ENCODE results near the gene CCDC17.

CCDC17 gene

DNA sequence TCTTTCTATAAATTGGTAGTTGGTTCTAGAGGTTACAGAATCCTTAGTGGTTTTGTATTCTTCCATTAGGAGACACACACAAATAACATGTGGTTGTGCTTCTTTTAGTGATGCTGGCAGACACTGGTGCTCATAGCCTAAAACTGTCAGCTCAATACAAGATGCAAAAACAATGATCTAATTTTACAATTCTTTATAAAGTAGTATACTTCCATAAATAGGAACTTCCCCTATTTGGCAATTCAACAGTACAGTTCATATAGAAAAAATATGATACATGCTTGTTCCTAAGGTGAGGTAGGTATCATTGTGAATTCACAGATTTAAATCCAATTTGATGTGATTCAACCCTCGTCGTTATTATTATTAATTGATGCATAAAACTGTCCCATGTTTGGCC is 20.8 kb upstream of the CCDC17 start:
- TF ChIP-seq, protein P1, sequence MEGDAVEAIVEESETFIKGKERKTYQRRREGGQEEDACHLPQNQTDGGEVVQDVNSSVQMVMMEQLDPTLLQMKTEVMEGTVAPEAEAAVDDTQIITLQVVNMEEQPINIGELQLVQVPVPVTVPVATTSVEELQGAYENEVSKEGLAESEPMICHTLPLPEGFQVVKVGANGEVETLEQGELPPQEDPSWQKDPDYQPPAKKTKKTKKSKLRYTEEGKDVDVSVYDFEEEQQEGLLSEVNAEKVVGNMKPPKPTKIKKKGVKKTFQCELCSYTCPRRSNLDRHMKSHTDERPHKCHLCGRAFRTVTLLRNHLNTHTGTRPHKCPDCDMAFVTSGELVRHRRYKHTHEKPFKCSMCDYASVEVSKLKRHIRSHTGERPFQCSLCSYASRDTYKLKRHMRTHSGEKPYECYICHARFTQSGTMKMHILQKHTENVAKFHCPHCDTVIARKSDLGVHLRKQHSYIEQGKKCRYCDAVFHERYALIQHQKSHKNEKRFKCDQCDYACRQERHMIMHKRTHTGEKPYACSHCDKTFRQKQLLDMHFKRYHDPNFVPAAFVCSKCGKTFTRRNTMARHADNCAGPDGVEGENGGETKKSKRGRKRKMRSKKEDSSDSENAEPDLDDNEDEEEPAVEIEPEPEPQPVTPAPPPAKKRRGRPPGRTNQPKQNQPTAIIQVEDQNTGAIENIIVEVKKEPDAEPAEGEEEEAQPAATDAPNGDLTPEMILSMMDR (IDR thresholded peaks at IDR 0.05; ENCODE audit: low read length, missing control alignments), result no peak

DNA sequence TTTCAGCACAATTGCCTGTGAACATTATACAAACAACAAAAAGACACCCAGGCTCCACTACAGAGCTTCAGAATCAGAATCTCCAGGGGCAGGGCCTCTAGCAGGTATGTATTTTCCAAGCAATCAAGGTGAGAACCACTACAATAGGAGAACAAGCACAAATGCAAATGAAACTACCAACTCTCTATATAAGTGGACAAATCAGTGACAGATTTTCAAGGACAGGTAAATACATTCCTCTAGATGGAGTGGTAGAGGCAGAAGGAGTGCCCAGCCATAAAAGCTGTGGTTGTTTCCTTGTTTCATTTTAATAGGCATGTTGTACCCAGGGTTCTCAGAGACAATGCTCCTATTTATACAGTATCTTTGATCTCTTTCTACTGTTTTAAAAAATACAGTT is 20.1 kb upstream of the CCDC17 start:
- TF ChIP-seq, protein P1 (IDR thresholded peaks at IDR 0.05; ENCODE audit: low read length, missing control alignments), result no peak
- no peak for DNase-seq (ENCODE audit: low read depth)
- no peak overlapping the region for H3K4me3 ChIP-seq (replicated peaks; ENCODE audit: low read depth, low read length)

More for the DNA sequence above, 20.8 kb upstream of the CCDC17 start:
- no peak for DNase-seq (ENCODE audit: low read depth)
- H3K4me3 ChIP-seq (replicated peaks; ENCODE audit: low read depth, low read length), result no peak overlapping the region

DNA sequence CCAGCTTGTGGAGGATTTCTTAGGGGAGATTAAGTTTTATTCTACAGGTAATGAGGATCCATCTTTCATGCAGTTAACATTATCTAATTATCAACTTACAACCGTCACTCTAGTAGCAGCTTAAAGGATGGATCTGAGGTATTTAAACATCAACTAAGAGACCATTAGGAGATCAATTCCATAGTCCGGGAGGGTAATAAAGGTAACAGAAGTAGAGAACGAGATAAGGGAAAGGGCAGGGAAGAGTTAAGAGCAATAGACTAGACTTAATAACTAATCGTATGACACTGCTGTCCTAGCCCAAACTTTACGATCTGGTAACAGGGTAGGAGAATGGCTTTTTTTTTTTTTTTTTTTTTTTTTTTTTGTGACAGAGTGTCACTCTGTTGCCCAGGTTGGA is 19.5 kb upstream of the CCDC17 start:
- H3K4me3 ChIP-seq (replicated peaks; ENCODE audit: low read depth, low read length), result no peak overlapping the region
- no peak for DNase-seq (ENCODE audit: low read depth)
- TF ChIP-seq, protein P1 (IDR thresholded peaks at IDR 0.05; ENCODE audit: low read length, missing control alignments), result no peak

DNA sequence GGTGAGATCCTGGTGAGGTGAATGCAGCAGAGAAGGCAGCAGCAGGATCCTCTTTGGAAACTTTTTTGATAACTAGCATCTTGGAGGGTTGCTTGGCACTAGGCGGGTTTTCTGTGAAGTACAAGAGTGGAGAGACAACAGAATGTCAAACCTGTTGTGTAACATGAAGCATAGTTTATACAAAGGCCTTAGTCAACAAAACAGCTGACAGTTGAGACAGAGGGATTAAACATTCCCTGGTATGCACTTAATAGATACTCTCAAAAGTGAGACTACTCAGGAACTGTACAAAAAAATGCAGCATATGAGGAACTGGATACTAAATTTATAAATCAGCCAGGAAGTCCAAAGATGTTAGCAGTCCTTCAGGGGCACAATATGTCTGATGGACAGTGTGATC is 16.4 kb upstream of the CCDC17 start:
- TF ChIP-seq, protein P1 (IDR thresholded peaks at IDR 0.05; ENCODE audit: low read length, missing control alignments), result no peak

DNA sequence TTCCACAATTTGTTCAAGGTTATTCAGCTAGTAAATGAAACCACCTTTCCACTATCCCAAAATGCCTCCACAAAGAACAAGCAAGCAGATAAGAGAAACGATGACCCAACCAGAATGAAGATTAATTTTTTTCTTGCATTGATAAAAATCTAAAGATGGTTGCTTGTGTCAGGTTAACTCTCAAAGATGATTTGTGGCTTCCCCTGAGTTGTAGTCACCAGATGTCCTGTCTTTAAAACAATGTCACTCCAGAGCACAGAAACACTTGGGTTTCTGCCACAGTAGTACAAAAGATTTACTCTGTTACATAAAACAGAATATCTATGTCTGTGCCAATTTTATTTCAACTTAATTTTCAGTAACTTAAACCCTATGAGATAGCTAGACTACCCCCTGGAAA is 11.4 kb upstream of the CCDC17 start:
- no peak for DNase-seq (ENCODE audit: low read depth)
- no peak overlapping the region for H3K4me3 ChIP-seq (replicated peaks; ENCODE audit: low read depth, low read length)
- TF ChIP-seq, protein P1 (IDR thresholded peaks at IDR 0.05; ENCODE audit: low read length, missing control alignments), result no peak

More for the DNA sequence above, 16.4 kb upstream of the CCDC17 start:
- no peak for DNase-seq (ENCODE audit: low read depth)
- no peak overlapping the region for H3K4me3 ChIP-seq (replicated peaks; ENCODE audit: low read depth, low read length)

DNA sequence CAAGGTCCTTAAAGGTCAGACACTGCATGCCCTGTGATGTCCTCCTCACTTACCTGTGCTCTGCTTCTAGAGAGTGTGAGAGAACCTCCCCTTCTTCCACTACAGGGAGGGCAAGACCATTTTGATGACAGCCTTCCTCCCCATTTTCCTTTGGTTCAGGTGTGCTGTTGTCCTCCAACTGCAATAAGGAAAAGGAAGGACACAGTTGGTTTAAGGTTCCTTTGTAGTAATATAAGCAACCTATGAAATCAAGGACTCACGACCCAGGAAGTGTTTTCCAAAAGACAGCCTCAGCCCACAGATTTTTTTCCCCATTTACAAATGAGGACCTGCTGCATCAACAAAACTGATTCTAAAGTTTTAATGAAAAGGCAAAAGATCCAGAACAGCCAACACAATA is 6.6 kb upstream of the CCDC17 start:
- no peak overlapping the region for H3K4me3 ChIP-seq (replicated peaks; ENCODE audit: low read depth, low read length)
- no peak for DNase-seq (ENCODE audit: low read depth)
- TF ChIP-seq, protein P1 (IDR thresholded peaks at IDR 0.05; ENCODE audit: low read length, missing control alignments), result no peak

DNA sequence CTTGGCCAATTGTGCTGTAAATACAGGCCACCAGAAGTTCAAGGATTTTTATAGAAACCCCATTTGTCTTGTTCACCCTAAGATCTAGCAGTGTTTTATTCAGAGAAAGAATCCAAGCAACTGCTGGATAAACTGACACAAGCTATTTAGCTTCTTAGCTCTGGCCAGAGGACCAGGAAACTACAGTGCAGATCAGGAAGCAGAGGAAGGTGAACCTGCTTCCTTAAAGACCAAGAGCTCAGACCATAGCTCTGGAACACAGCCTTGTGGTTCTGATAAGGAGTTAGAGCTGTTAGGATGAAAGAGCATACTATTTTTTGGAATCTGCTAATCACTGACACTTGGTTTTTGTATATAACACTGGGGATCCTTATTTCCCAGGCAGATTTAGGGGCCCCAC is 5.2 kb upstream of the CCDC17 start:
- no peak for DNase-seq (ENCODE audit: low read depth)
- H3K4me3 ChIP-seq (replicated peaks; ENCODE audit: low read depth, low read length), result no peak overlapping the region
- TF ChIP-seq, protein P1 (IDR thresholded peaks at IDR 0.05; ENCODE audit: low read length, missing control alignments), result no peak
